Right lobe of liver (tissue), 4 donors: ENCODE data around the gene SHF.

Experiments used
- CTCF ChIP-seq, 4 donors: fragments of 200-600 bp in 3 of 4; fragments of 450-650 bp in 1 of 4; IDR thresholded peaks; one replicate each; pipeline versions ENCODE4 v1.5.1 to v1.8.0; 2016 to 2022; ENCODE audit warnings: antibody characterized with exemption in 4 of 4, mild to moderate bottlenecking in 2 of 4
- POLR2A ChIP-seq: fragments of 450-650 bp; IDR thresholded peaks from one replicate; pipeline ENCODE4 v1.6.1; 2017; ENCODE audit warnings: antibody characterized with exemption, mild to moderate bottlenecking
- donor health status: DM: no; HTN: no; CAD: no.
- donor health status: DM: no; HTN: no; CAD: no.
- donor health status: DM: no; HTN: yes; CAD: no.

GRCh38 chr15:45199136-45199810, 11.5 kb upstream of the SHF start:
- TF ChIP-seq CTCF (IDR thresholded peaks at IDR 0.05), result no peak
- no peak for TF ChIP-seq POLR2A
